Measurements from ENCODE around the gene ZNF827.

The ZNF827 gene

GRCh38 chr4:145938618-145939440 lies at the start of gene ZNF827:
TSS of gene ZNF827 (minus strand) at chr4:145938823. CDS start at chr4:145938407, 416 bp downstream.
- H3K4me1 Mint-ChIP-seq, result peaks cover 51% of the 10 kb centered on the region
- peak within 1 kb of the TSS; percentile 98 for H3K4me3 Mint-ChIP-seq
- H3K9me3 Mint-ChIP-seq, result no peaks in the 10 kb centered on the region
- H3K27ac Mint-ChIP-seq, result peak within 1 kb of the TSS; percentile 99
- H3K36me3 Mint-ChIP-seq, result peaks cover under 1% of the 10 kb centered on the region
- no peaks in the 10 kb centered on the region for H3K27me3 Mint-ChIP-seq

DNA sequence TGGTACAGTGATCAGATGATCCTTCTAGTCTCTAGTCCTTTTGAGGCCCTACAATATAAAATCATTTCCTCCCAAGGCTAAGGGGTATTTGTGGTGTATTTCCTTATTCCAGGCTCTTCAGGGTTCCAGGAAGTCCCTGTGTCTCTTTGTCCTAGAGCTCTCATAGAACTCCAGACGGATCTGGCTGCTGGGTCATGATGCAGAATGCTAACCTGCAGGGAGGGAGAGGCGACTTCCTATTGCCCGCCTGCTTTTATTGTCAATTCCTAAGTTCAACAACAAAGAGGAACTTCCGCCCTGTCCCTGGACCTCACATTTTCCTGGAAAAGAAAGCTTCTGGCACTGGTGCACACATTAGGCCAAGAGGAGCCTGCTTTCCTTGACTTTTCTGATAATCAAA lies 45.9 kb upstream of the ZNF827 start:
- no peaks in the 10 kb centered on the region for H3K4me1 Mint-ChIP-seq
- H3K9me3 Mint-ChIP-seq, result no peaks in the 10 kb centered on the region
- peaks cover 2% of the 10 kb centered on the region for H3K27me3 Mint-ChIP-seq
- no peak overlapping the region for H3K27ac Mint-ChIP-seq
- H3K4me3 Mint-ChIP-seq, result no peak overlapping the region
- no peaks in the 10 kb centered on the region for H3K36me3 Mint-ChIP-seq

- H3K4me1 Mint-ChIP-seq, result no peaks in the 10 kb centered on the region
- no peak overlapping the region for H3K4me3 Mint-ChIP-seq
- H3K36me3 Mint-ChIP-seq, result no peaks in the 10 kb centered on the region
- H3K27ac Mint-ChIP-seq, result no peak overlapping the region
- no peaks in the 10 kb centered on the region for H3K9me3 Mint-ChIP-seq
- peaks cover 2% of the 10 kb centered on the region for H3K27me3 Mint-ChIP-seq
Measured at GRCh38 chr4:145982791-145983190, 44.2 kb upstream of the ZNF827 start.

- Mint-ChIP-seq H3K36me3 (no peaks in the 10 kb centered on the region), H3K27ac (no peak overlapping the region), H3K9me3 (no peaks in the 10 kb centered on the region), H3K4me3 (no peak overlapping the region), H3K27me3 (peaks cover 2% of the 10 kb centered on the region), H3K4me1 (no peaks in the 10 kb centered on the region)
Measured at GRCh38 chr4:145979160-145979559, 40.5 kb upstream of the ZNF827 start.

- Mint-ChIP-seq H3K4me3 (no peak overlapping the region), H3K36me3 (no peaks in the 10 kb centered on the region), H3K9me3 (no peaks in the 10 kb centered on the region), H3K27ac (no peak overlapping the region), H3K4me1 (no peaks in the 10 kb centered on the region), H3K27me3 (peaks cover 7% of the 10 kb centered on the region)
Measured at GRCh38 chr4:145976680-145977079, 38.1 kb upstream of the ZNF827 start.

GRCh38 chr4:145960012-145960411 lies 21.4 kb upstream of the ZNF827 start:
- H3K27ac Mint-ChIP-seq, result no peak overlapping the region
- peaks cover 5% of the 10 kb centered on the region for H3K4me1 Mint-ChIP-seq
- no peaks in the 10 kb centered on the region for H3K9me3 Mint-ChIP-seq
- H3K27me3 Mint-ChIP-seq, result peaks cover 4% of the 10 kb centered on the region
- H3K4me3 Mint-ChIP-seq, result no peak overlapping the region
- no peaks in the 10 kb centered on the region for H3K36me3 Mint-ChIP-seq

- Mint-ChIP-seq H3K27me3 (peaks cover 2% of the 10 kb centered on the region), H3K36me3 (no peaks in the 10 kb centered on the region), H3K27ac (no peak overlapping the region), H3K4me1 (peaks cover 5% of the 10 kb centered on the region), H3K4me3 (no peak overlapping the region), H3K9me3 (no peaks in the 10 kb centered on the region)
Measured at GRCh38 chr4:145957302-145957701, 18.7 kb upstream of the ZNF827 start.

DNA sequence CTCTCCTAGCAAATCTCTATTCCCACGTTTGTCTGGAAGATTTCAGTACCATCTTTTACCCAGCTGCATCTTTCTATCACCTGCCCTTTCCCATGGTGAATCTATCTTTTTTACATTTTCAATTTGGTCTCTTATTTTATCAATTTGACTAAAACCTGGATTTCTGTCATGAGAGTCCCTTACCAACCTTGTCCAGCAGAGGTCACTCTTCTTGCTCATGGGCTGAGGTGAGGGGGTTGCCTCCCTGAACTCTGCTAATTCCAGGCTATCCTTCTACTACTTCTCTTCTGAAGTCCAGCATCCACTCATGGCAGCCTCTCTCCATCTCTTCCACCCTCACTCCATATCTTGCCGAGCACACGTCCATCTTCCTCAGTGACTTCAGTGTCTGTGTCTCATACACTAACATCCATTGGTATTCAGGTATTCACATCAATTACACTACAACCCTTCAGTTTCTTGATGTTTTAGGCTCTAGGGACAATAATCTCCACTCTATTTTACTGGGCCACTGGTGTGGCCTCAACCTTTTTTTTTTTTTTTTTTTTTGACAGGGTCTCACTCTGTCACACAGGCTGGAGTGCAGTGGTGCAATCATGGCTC lies 17.8 kb upstream of the ZNF827 start:
- H3K27ac Mint-ChIP-seq, result no peak overlapping the region
- H3K27me3 Mint-ChIP-seq, result peaks cover 2% of the 10 kb centered on the region
- no peak overlapping the region for H3K4me3 Mint-ChIP-seq
- peaks cover 5% of the 10 kb centered on the region for H3K4me1 Mint-ChIP-seq
- no peaks in the 10 kb centered on the region for H3K9me3 Mint-ChIP-seq
- H3K36me3 Mint-ChIP-seq, result no peaks in the 10 kb centered on the region

DNA sequence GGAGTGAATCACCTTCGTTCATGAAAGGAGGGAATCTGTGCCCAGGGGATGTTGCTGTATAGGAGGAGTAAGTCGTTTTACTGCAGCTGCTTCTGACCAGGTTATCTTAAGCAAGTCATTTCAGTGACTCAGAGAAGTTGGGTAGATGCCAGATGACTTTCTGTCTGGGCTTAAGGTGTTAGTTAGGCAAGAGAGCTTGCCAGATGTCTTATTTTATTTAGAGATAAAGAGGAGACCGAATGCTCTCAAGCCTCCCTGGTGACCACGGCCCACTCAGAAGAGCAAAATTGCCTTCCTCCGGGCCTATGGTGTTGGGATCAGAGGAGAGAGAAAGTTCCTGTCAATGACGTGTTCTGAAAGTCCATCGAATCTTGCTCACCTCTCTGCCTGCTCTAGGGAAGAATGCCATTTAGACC lies 16.3 kb upstream of the ZNF827 start:
- H3K27ac Mint-ChIP-seq, result no peak overlapping the region
- H3K36me3 Mint-ChIP-seq, result no peaks in the 10 kb centered on the region
- no peaks in the 10 kb centered on the region for H3K9me3 Mint-ChIP-seq
- no peak overlapping the region for H3K4me3 Mint-ChIP-seq
- peaks cover 3% of the 10 kb centered on the region for H3K27me3 Mint-ChIP-seq
- peaks cover 5% of the 10 kb centered on the region for H3K4me1 Mint-ChIP-seq

GRCh38 chr4:145951931-145952330 lies 13.3 kb upstream of the ZNF827 start:
- H3K36me3 Mint-ChIP-seq, result no peaks in the 10 kb centered on the region

DNA sequence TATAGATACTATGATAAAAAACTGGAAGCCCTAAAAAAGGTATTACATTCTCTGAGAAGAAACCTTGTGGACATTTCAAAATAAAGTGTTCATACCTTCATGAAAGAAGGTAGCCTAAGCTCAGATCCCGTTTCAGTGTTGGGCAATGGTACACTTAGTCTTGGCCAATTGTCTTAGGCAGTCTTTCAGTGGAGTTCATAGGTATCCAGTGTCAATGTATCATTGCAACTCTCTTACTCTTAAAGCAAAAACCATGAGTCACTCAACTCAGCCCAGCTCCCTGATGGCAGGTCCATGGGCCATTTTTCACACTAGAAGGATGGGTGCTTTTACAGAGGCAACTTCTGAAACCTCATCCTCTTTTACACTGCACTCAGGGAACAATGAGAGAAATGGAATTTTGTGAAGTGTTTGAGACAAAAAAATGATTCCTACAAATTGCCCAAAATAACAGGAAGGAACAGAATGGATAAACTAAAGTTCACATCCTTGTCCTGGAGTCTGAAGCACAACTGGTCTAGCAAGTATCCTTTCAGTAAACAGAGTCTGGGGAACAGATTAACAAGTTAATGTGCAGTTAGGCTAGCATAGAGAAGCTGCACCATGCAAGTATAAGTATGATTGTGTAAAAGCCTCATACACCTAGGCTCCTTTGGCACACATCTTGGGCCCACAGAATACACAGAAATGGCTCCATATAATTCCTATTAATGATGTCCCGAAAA lies 7.0 kb upstream of the ZNF827 start:
- no peaks in the 10 kb centered on the region for H3K36me3 Mint-ChIP-seq
- H3K27me3 Mint-ChIP-seq, result peaks cover 6% of the 10 kb centered on the region
- H3K4me1 Mint-ChIP-seq, result peaks cover 6% of the 10 kb centered on the region
- no peaks in the 10 kb centered on the region for H3K9me3 Mint-ChIP-seq
- no peak overlapping the region for H3K27ac Mint-ChIP-seq
- no peak overlapping the region for H3K4me3 Mint-ChIP-seq

More at GRCh38 chr4:145951931-145952330, 13.3 kb upstream of the ZNF827 start:
- Mint-ChIP-seq H3K27me3 (peaks cover 6% of the 10 kb centered on the region), H3K4me1 (peaks cover 5% of the 10 kb centered on the region), H3K27ac (no peak overlapping the region), H3K9me3 (no peaks in the 10 kb centered on the region), H3K4me3 (no peak overlapping the region)

GRCh38 chr4:145944886-145945285 lies 6.3 kb upstream of the ZNF827 start:
- no peak overlapping the region for H3K27ac Mint-ChIP-seq
- H3K27me3 Mint-ChIP-seq, result peaks cover 3% of the 10 kb centered on the region
- H3K9me3 Mint-ChIP-seq, result no peaks in the 10 kb centered on the region
- H3K36me3 Mint-ChIP-seq, result no peaks in the 10 kb centered on the region
- H3K4me3 Mint-ChIP-seq, result no peak overlapping the region
- H3K4me1 Mint-ChIP-seq, result peaks cover 12% of the 10 kb centered on the region

DNA sequence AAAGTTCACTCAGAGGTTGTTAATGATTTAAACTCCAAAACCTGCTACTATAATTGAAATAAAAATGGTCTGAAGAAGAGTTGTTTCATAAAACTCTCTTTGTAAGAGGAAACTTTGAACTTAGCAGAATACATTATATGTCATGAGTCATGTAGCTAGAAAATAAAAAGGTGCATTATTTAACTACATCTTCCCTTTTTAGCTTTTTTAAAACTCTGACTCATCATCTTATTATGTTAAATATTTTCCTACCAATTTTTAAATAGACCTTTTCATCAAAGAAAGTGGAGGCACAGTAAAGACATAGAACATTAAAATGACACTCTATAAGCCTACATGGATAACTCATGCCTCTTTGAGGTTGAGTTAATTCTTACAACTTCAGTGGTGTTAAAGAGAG lies 1.2 kb upstream of the ZNF827 start:
- Mint-ChIP-seq H3K36me3 (no peaks in the 10 kb centered on the region), H3K4me3 (peak overlapping the region; percentile 98), H3K9me3 (no peaks in the 10 kb centered on the region), H3K27me3 (no peaks in the 10 kb centered on the region), H3K4me1 (peaks cover 41% of the 10 kb centered on the region), H3K27ac (peak overlapping the region; percentile 97)

- H3K4me3 Mint-ChIP-seq, result peak overlapping the region; percentile 98
- peak overlapping the region; percentile 97 for H3K27ac Mint-ChIP-seq
- H3K9me3 Mint-ChIP-seq, result no peaks in the 10 kb centered on the region
- no peaks in the 10 kb centered on the region for H3K36me3 Mint-ChIP-seq
- peaks cover 45% of the 10 kb centered on the region for H3K4me1 Mint-ChIP-seq
- H3K27me3 Mint-ChIP-seq, result no peaks in the 10 kb centered on the region
Measured at GRCh38 chr4:145939441-145939750, 773 bp upstream of the ZNF827 start.

- no peaks in the 10 kb centered on the region for H3K9me3 Mint-ChIP-seq
- peaks cover 56% of the 10 kb centered on the region for H3K4me1 Mint-ChIP-seq
- no peaks in the 10 kb centered on the region for H3K27me3 Mint-ChIP-seq
- H3K27ac Mint-ChIP-seq, result peak overlapping the region; percentile 99
- H3K36me3 Mint-ChIP-seq, result peaks cover 2% of the 10 kb centered on the region
- peak overlapping the region; percentile 98 for H3K4me3 Mint-ChIP-seq
Measured at GRCh38 chr4:145937971-145938611, 532 bp downstream of the ZNF827 start.

Data from activated naive CD4-positive, alpha-beta T cell treated with anti-CD3 and anti-CD28 coated beads, Interleukin-2, amount 50 U/mL, for 24 hours (primary cell).